PC-9 (cell line): ENCODE measurements around the gene KCNK6. TPM values are rescaled to one million over a fixed set of nuclear protein-coding genes. Genes with fewer than 3 reads are reported as not detected.

Experiments used
- BruUV-seq: library from RNA; stranded (reverse); fragments of 400-500 nt; replicated peaks from 2 replicates; lab custom pipeline; 2021; lab: Mats Ljungman, UMichigan
- CTCF ChIA-PET: fragments of 300-600 bp; sonication (Branson Sonifier 250); formaldehyde crosslinking; loops from one replicate; lab custom pipeline; 2022; ENCODE audit warnings: antibody characterized with exemption; lab: Charles Lee
- POLR2A ChIA-PET: fragments of 300-600 bp; sonication (Branson Sonifier 250); formaldehyde crosslinking; loops from one replicate; lab custom pipeline; 2022; ENCODE audit warnings: antibody characterized with exemption; ENCODE audit not compliant: unreplicated experiment; lab: Charles Lee
- DNase-seq, 2 experiments: peaks; one replicate each; pipeline versions ENCODE4 v3.0.0 to v3.0.0-alpha.2; 2015 to 2022; ENCODE audit warnings: mixed read lengths in 1 of 2
- H2AFZ ChIP-seq: fragments of 200-600 bp; sonication (generic); 2 replicates; pipeline ENCODE4 v1.8.1; 2017; ENCODE audit warnings: antibody characterized with exemption
- H3F3A ChIP-seq: fragments of 200-600 bp; sonication (generic); 2 replicates; pipeline ENCODE4 v1.8.1; 2017; ENCODE audit warnings: antibody characterized with exemption, mild to moderate bottlenecking, low read depth; ENCODE audit not compliant: insufficient read depth
- H3K27ac ChIP-seq: fragments of 200-600 bp; sonication (generic); 2 replicates; pipeline ENCODE4 v1.6.1; 2016; ENCODE audit warnings: mixed run types
- H3K27me3 ChIP-seq: fragments of 200-600 bp; sonication (generic); 2 replicates; pipeline ENCODE4 v1.6.1; 2016; ENCODE audit warnings: low read depth, mixed run types; ENCODE audit not compliant: insufficient read depth
- H3K36me3 ChIP-seq: fragments of 200-600 bp; sonication (generic); 2 replicates; pipeline ENCODE4 v1.6.1; 2016; ENCODE audit warnings: low read depth, mixed run types
- H3K4me1 ChIP-seq: fragments of 200-600 bp; sonication (generic); replicated peaks from 2 replicates; pipeline ENCODE4 v1.6.1; 2016; ENCODE audit warnings: mixed run types; ENCODE audit not compliant: insufficient read depth
- H3K4me2 ChIP-seq: fragments of 200-600 bp; sonication (generic); 2 replicates; pipeline ENCODE4 v1.6.1; 2017; ENCODE audit warnings: mixed run types
- H3K4me3 ChIP-seq: fragments of 200-600 bp; sonication (generic); 2 replicates; pipeline ENCODE4 v1.6.1; 2016; ENCODE audit warnings: mixed run types
- H3K79me2 ChIP-seq: fragments of 200-600 bp; sonication (generic); 2 replicates; pipeline ENCODE4 v1.6.1; 2017; ENCODE audit warnings: low read depth, mixed run types
- H3K9me2 ChIP-seq: fragments of 200-600 bp; sonication (generic); 2 replicates; pipeline ENCODE4 v1.8.1; 2017; ENCODE audit warnings: mild to moderate bottlenecking; ENCODE audit not compliant: insufficient read depth
- H3K9me3 ChIP-seq: fragments of 200-600 bp; sonication (generic); 2 replicates; pipeline ENCODE4 v1.8.1; 2016; ENCODE audit warnings: low read depth; ENCODE audit not compliant: insufficient read depth
- H4K20me1 ChIP-seq: fragments of 200-600 bp; sonication (generic); 2 replicates; pipeline ENCODE4 v1.8.1; 2017; ENCODE audit not compliant: insufficient read depth
- CTCF ChIP-seq: fragments of 200-600 bp; sonication (generic); conservative IDR thresholded peaks from 2 replicates; pipeline ENCODE4 v1.6.1; 2017; ENCODE audit warnings: mixed run types, antibody characterized with exemption, mild to moderate bottlenecking, moderate library complexity
- EZH2 ChIP-seq: fragments of 200-600 bp; sonication (generic); IDR thresholded peaks from 2 replicates; pipeline ENCODE4 v1.8.0; 2017; ENCODE audit warnings: antibody characterized with exemption, low read depth
- intact Hi-C: fragments of 100-400 bp; cut with micrococcal nuclease; formaldehyde crosslinking; loops from one replicate; pipeline ENCODE4 v1.10.0; 2022; ENCODE audit not compliant: unreplicated experiment
- total RNA-seq: library from RNA; stranded (reverse); gene quantifications from 2 replicates; pipeline ENCODE4 v1.2.3, GENCODE V29; 2021

Gene KCNK6
- total RNA-seq, 1 experiment from 2014 or later, result 6.1 TPM

GRCh38 chr19:38377052-38377451, 57.4 kb downstream of the KCNK6 start:
- TF ChIP-seq CTCF, result no peak
- no peak for TF ChIP-seq EZH2
- DNase-seq, result no peak
- Histone ChIP-seq H4K20me1 (peaks cover 10% of the 10 kb centered on the region), H3K79me2 (peaks cover 36% of the 10 kb centered on the region), H3K4me3 (no peak overlapping the region), H3K27ac (no peak overlapping the region), H3K9me2 (no peaks in the 10 kb centered on the region), H3K36me3 (peaks cover 40% of the 10 kb centered on the region), H3F3A (peaks cover 5% of the 10 kb centered on the region), H3K4me1 (peaks cover 15% of the 10 kb centered on the region), H2AFZ (no peak overlapping the region), H3K4me2 (no peak overlapping the region), H3K27me3 (no peaks in the 10 kb centered on the region), H3K9me3 (no peaks in the 10 kb centered on the region)
- ChIA-PET POLR2A (no interaction called here), CTCF (no interaction called here)
- no TSS peak for BruUV-seq
- intact Hi-C loops, result no loop called here

- Histone ChIP-seq H3K36me3 (peaks cover 40% of the 10 kb centered on the region), H3F3A (peaks cover 15% of the 10 kb centered on the region), H3K27ac (no peak overlapping the region), H3K79me2 (peaks cover 36% of the 10 kb centered on the region), H3K4me3 (no peak overlapping the region), H3K9me3 (no peaks in the 10 kb centered on the region), H3K4me2 (no peak overlapping the region), H3K27me3 (no peaks in the 10 kb centered on the region), H4K20me1 (peaks cover 10% of the 10 kb centered on the region), H3K9me2 (no peaks in the 10 kb centered on the region), H3K4me1 (peaks cover 10% of the 10 kb centered on the region), H2AFZ (no peak overlapping the region)
- ChIA-PET POLR2A (no interaction called here), CTCF (no interaction called here)
- no peak for DNase-seq
- no TSS peak for BruUV-seq
- no peak for TF ChIP-seq EZH2
- TF ChIP-seq CTCF, result no peak
- intact Hi-C loops, result no loop called here
These were observed 59.2 kb downstream of the KCNK6 start for GRCh38 chr19:38378866-38379265.

- ChIA-PET POLR2A (no interaction called here), CTCF (no interaction called here)
- Histone ChIP-seq H3K36me3 (peaks cover 40% of the 10 kb centered on the region), H3K27me3 (no peaks in the 10 kb centered on the region), H3K4me1 (peaks cover 1% of the 10 kb centered on the region), H3K4me3 (no peak overlapping the region), H3K9me2 (no peaks in the 10 kb centered on the region), H3K9me3 (no peaks in the 10 kb centered on the region), H3K27ac (no peak overlapping the region), H3K4me2 (no peak overlapping the region), H4K20me1 (peaks cover 10% of the 10 kb centered on the region), H3K79me2 (peaks cover 23% of the 10 kb centered on the region), H2AFZ (no peak overlapping the region), H3F3A (peaks cover 11% of the 10 kb centered on the region; the same call in 1 of the 2 replicates)
- no TSS peak for BruUV-seq
- no peak for DNase-seq
- TF ChIP-seq EZH2 (no peak), CTCF (no peak)
- intact Hi-C loops, result loop anchor here (10.0 kb wide), 1 partner anchor 476 kb away; the partner anchor contains the start of genes SIPA1L3 and WDR87
These were observed 61.5 kb downstream of the KCNK6 start for GRCh38 chr19:38381138-38381537.

Other genes with a start within 250 kb of the KCNK6 start
- gene DPF1, start 95.6 kb upstream of the KCNK6 start, total RNA-seq, result 0.81 and 1.1 TPM in 2 replicates
- not detected in 2 replicates for gene PPP1R14A, start 63.5 kb upstream of the KCNK6 start, total RNA-seq
- 1,019 and 1,161 TPM in 2 replicates for gene SPINT2, start 55.3 kb upstream of the KCNK6 start, total RNA-seq
- 100 and 150 TPM in 2 replicates for gene C19orf33, start 15.6 kb upstream of the KCNK6 start, total RNA-seq
- 33.6 and 39.8 TPM in 2 replicates for gene YIF1B, start 3.9 kb upstream of the KCNK6 start, total RNA-seq
- 11.7 and 12.4 TPM in 2 replicates for gene CATSPERG, start 16.0 kb downstream of the KCNK6 start, total RNA-seq
- gene PSMD8, start 54.7 kb downstream of the KCNK6 start, total RNA-seq, result 141 and 222 TPM in 2 replicates
- gene GGN, start 68.2 kb downstream of the KCNK6 start, total RNA-seq, result 1.0 and 2.1 TPM in 2 replicates
- gene SPRED3, start 68.9 kb downstream of the KCNK6 start, total RNA-seq, result 4.7 and 5.4 TPM in 2 replicates
- 15.8 and 19.5 TPM in 2 replicates for gene FAM98C, start 83.2 kb downstream of the KCNK6 start, total RNA-seq
- gene RASGRP4, start 106.4 kb downstream of the KCNK6 start, total RNA-seq, result not detected in 2 replicates
- 1.0 and 1.5 TPM in 2 replicates for gene RYR1, start 113.8 kb downstream of the KCNK6 start, total RNA-seq